ENCODE results near the gene AGPAT3. TPM values are rescaled to one million over a fixed set of nuclear protein-coding genes. Genes with fewer than 3 reads are reported as not detected.

AGPAT3 gene
- total and polyA plus RNA-seq, 2 donors (not counting 3 experiments of a cell fraction or from before 2014, with no cell fraction given), result 39.9 to 76.7 TPM

DNA sequence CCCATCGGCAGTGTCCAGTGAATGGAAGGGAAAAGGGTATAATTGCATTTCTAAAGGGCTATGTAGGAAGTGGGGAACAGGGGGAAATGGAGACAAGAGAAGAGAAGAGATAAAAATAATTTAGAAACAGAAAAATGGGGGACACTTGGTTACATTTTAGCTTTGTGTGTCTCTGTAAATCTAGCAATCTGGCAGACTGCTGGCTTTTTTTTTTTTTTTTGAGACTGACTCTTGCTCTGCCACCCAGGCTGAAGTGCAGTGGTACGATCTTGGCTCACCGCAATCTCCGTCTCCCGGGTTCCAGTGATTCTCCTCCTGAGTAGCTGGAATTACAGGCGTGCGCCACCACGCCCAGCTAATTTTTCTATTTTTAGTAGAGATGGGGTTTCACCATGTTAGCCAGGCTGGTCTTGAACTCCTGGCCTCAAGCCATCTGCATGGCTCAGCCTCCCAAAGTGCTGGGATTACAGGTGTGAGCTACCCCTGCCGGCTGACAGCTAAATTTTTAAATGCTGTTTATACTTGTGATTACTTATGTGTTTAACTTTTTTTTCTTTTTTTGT is 53.4 kb downstream of the AGPAT3 start:
- Histone ChIP-seq H3K27me3 (ENCODE audit: control insufficient read depth in 2 of 2, insufficient read depth in 2 of 2, low read length in 2 of 2) (no peaks in the 10 kb centered on the region), H3K9ac (replicated peaks; ENCODE audit: extremely low read depth, insufficient read depth, low read length) (no peak overlapping the region), H3K9me3 (replicated peaks; ENCODE audit: control insufficient read depth, insufficient read depth, low read length) (no peaks in the 10 kb centered on the region), H3K4me2 (ENCODE audit: insufficient read depth, low read length) (no peak overlapping the region), H3K27ac (ENCODE audit: insufficient read depth, low read depth, low read length) (no peak overlapping the region), H3K4me1 (ENCODE audit: control insufficient read depth, extremely low read depth, insufficient read depth, low read length) (no peaks in the 10 kb centered on the region), H3K36me3 (ENCODE audit: control insufficient read depth in 2 of 2, extremely low read depth in 1 of 2, insufficient read depth in 2 of 2, low read length in 2 of 2) (no peaks in the 10 kb centered on the region), H2AFZ (ENCODE audit: low read depth, low read length) (no peak overlapping the region), H3K9me1 (replicated peaks; ENCODE audit: control insufficient read depth, extremely low read depth, insufficient read depth, low read length) (no peaks in the 10 kb centered on the region), H4K20me1 (replicated peaks; ENCODE audit: control insufficient read depth, extremely low read depth, insufficient read depth, low read length) (no peaks in the 10 kb centered on the region), H3K4me3 (replicated peaks in 1 of 3; ENCODE audit: insufficient read depth in 1 of 3, low read depth in 1 of 3, low read length in 3 of 3) (no peak overlapping the region), H3K79me2 (ENCODE audit: control insufficient read depth, insufficient read depth, low read length) (peaks cover 31% of the 10 kb centered on the region)
- TF ChIP-seq POLR2AphosphoS5 (IDR thresholded peaks at IDR 0.05; ENCODE audit: insufficient read depth, low read depth, low read length) (no peak), FOS (IDR thresholded peaks at IDR 0.05; ENCODE audit: borderline replicate concordance, insufficient read depth, low read length) (no peak), GATA2 (IDR thresholded peaks at IDR 0.05; ENCODE audit: insufficient read depth, insufficient read length, low read depth, low read length) (no peak)
- TF ChIP-seq, protein P1, sequence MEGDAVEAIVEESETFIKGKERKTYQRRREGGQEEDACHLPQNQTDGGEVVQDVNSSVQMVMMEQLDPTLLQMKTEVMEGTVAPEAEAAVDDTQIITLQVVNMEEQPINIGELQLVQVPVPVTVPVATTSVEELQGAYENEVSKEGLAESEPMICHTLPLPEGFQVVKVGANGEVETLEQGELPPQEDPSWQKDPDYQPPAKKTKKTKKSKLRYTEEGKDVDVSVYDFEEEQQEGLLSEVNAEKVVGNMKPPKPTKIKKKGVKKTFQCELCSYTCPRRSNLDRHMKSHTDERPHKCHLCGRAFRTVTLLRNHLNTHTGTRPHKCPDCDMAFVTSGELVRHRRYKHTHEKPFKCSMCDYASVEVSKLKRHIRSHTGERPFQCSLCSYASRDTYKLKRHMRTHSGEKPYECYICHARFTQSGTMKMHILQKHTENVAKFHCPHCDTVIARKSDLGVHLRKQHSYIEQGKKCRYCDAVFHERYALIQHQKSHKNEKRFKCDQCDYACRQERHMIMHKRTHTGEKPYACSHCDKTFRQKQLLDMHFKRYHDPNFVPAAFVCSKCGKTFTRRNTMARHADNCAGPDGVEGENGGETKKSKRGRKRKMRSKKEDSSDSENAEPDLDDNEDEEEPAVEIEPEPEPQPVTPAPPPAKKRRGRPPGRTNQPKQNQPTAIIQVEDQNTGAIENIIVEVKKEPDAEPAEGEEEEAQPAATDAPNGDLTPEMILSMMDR (IDR thresholded peaks at IDR 0.05; ENCODE audit: extremely low read depth in 1 of 2, insufficient read depth in 1 of 2, low read depth in 1 of 2, low read length in 2 of 2), result no peak
- dilution Hi-C loops (cut with MboI; ENCODE audit: extremely low pct_ligation_motif_present, low sequenced_read_pairs) (no loop called here), intact Hi-C loops (cut with micrococcal nuclease) (no loop called here)
- ChIA-PET POLR2A (no interaction called here), CTCF (interaction anchor here (0.7 to 1.6 kb wide), 5 partner anchors 20 to 108 kb away, joined by 3 to 5 read pairs (median 3); no protein-coding TSS in a partner anchor)
- DNase-seq (ENCODE audit: low read depth, low spot score) (no peak), FAIRE-seq (no peak)
- BruUV-seq (replicated peaks), result no TSS peak

DNA sequence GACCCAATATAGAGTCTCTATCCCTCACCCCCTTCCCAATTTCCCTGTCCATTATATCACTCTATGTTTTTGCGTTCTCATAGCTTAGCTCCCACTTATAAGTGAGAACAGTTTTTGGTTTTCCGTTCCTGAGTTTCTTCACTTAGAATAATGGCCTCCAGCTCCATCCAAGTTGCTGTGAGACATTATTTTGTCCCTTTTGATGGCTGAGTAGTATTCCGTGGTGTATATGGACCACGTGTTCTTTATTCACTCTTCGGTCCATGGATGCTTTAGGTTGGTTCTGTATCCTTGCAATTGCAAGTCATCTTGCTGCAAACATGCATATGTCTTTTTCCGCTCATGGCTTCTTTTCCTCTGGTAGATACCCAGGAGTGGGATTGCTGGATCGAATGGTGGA is 54.3 kb downstream of the AGPAT3 start:
- Histone ChIP-seq H3K36me3 (ENCODE audit: control insufficient read depth in 2 of 2, extremely low read depth in 1 of 2, insufficient read depth in 2 of 2, low read length in 2 of 2) (no peaks in the 10 kb centered on the region), H3K9ac (replicated peaks; ENCODE audit: extremely low read depth, insufficient read depth, low read length) (no peak overlapping the region), H3K27me3 (ENCODE audit: control insufficient read depth in 2 of 2, insufficient read depth in 2 of 2, low read length in 2 of 2) (no peaks in the 10 kb centered on the region), H2AFZ (ENCODE audit: low read depth, low read length) (no peak overlapping the region), H3K79me2 (ENCODE audit: control insufficient read depth, insufficient read depth, low read length) (peaks cover 32% of the 10 kb centered on the region), H4K20me1 (replicated peaks; ENCODE audit: control insufficient read depth, extremely low read depth, insufficient read depth, low read length) (no peaks in the 10 kb centered on the region), H3K4me1 (ENCODE audit: control insufficient read depth, extremely low read depth, insufficient read depth, low read length) (no peaks in the 10 kb centered on the region), H3K4me2 (ENCODE audit: insufficient read depth, low read length) (no peak overlapping the region), H3K9me1 (replicated peaks; ENCODE audit: control insufficient read depth, extremely low read depth, insufficient read depth, low read length) (no peaks in the 10 kb centered on the region), H3K9me3 (replicated peaks; ENCODE audit: control insufficient read depth, insufficient read depth, low read length) (no peaks in the 10 kb centered on the region), H3K4me3 (replicated peaks in 1 of 3; ENCODE audit: insufficient read depth in 1 of 3, low read depth in 1 of 3, low read length in 3 of 3) (no peak overlapping the region), H3K27ac (ENCODE audit: insufficient read depth, low read depth, low read length) (no peak overlapping the region)
- BruUV-seq (replicated peaks), result no TSS peak
- CTCF ChIA-PET, result interaction anchor here (1.3 to 1.6 kb wide), 2 partner anchors 19 to 53 kb away, joined by 3 to 5 read pairs; no protein-coding TSS in a partner anchor
- intact Hi-C loops (cut with micrococcal nuclease) (no loop called here), dilution Hi-C loops (cut with MboI; ENCODE audit: extremely low pct_ligation_motif_present, low sequenced_read_pairs) (no loop called here)
- TF ChIP-seq, protein P1 (IDR thresholded peaks at IDR 0.05; ENCODE audit: extremely low read depth in 1 of 2, insufficient read depth in 1 of 2, low read depth in 1 of 2, low read length in 2 of 2), result no peak
- no peak for TF ChIP-seq EZH2 (IDR thresholded peaks at IDR 0.05; ENCODE audit: borderline replicate concordance, low read depth, low read length, severe bottlenecking)
- no peak for TF ChIP-seq POLR2A (IDR thresholded peaks at IDR 0.05; ENCODE audit: low read depth, low read length)
- no peak for TF ChIP-seq JUN (IDR thresholded peaks at IDR 0.05; ENCODE audit: borderline replicate concordance, insufficient read depth, insufficient read length, low read depth)
- TF ChIP-seq POLR2AphosphoS5 (IDR thresholded peaks at IDR 0.05; ENCODE audit: insufficient read depth, low read depth, low read length), result no peak
- no peak for TF ChIP-seq GATA2 (IDR thresholded peaks at IDR 0.05; ENCODE audit: insufficient read depth, insufficient read length, low read depth, low read length)
- TF ChIP-seq, protein P2, sequence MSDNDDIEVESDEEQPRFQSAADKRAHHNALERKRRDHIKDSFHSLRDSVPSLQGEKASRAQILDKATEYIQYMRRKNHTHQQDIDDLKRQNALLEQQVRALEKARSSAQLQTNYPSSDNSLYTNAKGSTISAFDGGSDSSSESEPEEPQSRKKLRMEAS (IDR thresholded peaks at IDR 0.05; ENCODE audit: insufficient read depth, insufficient read length), result no peak
- no peak for TF ChIP-seq MYC (IDR thresholded peaks at IDR 0.05; ENCODE audit: low read depth, low read length)
- no peak for TF ChIP-seq FOS (IDR thresholded peaks at IDR 0.05; ENCODE audit: borderline replicate concordance, insufficient read depth, low read length)
- DNase-seq (ENCODE audit: low read depth, low spot score) (no peak), FAIRE-seq (no peak)
- POLR2A ChIA-PET, result no interaction called here
